WTC11 (cell line): ENCODE results near the gene BRMS1L.

Experiments
- ATF2 ChIP-seq: sonication (generic); formaldehyde crosslinking; IDR thresholded peaks from 2 replicates; pipeline ENCODE4 v1.8.1; 2022; ENCODE audit warnings: low read depth, missing genetic modification reagents, borderline replicate concordance
- CREM ChIP-seq: sonication (generic); formaldehyde crosslinking; IDR thresholded peaks from 2 replicates; pipeline ENCODE4 v1.8.1; 2022; ENCODE audit warnings: mild to moderate bottlenecking, missing genetic modification reagents, moderate library complexity
- E2F5 ChIP-seq: sonication (generic); formaldehyde crosslinking; IDR thresholded peaks from 2 replicates; pipeline ENCODE4 v1.8.1; 2022; ENCODE audit warnings: mild to moderate bottlenecking, moderate library complexity, missing genetic modification reagents
- ELF4 ChIP-seq: sonication (generic); formaldehyde crosslinking; IDR thresholded peaks from 2 replicates; pipeline ENCODE4 v1.8.1; 2022; ENCODE audit warnings: low read depth, mild to moderate bottlenecking, moderate library complexity, missing genetic modification reagents
- FOXP4 ChIP-seq: sonication (generic); formaldehyde crosslinking; IDR thresholded peaks from 2 replicates; pipeline ENCODE4 v1.8.0; 2022; ENCODE audit warnings: mild to moderate bottlenecking, missing genetic modification reagents
- SP1 ChIP-seq: sonication (generic); formaldehyde crosslinking; conservative IDR thresholded peaks from 2 replicates; pipeline ENCODE4 v1.8.1; 2022; ENCODE audit warnings: missing genetic modification reagents
- ZNF121 ChIP-seq: sonication (generic); formaldehyde crosslinking; IDR thresholded peaks from 2 replicates; pipeline ENCODE4 v1.8.0; 2023; ENCODE audit warnings: missing genetic modification reagents
- TF ChIP-seq, protein P1 (sequence below): sonication (generic); formaldehyde crosslinking; IDR thresholded peaks from 2 replicates; pipeline ENCODE4 v1.8.1; 2023; ENCODE audit warnings: mild to moderate bottlenecking, missing genetic modification reagents, moderate library complexity
- TF ChIP-seq, protein P2 (sequence below): fragments of 200-600 bp; IDR thresholded peaks from 2 replicates; pipeline ENCODE4 v1.8.0; 2022; ENCODE audit warnings: antibody characterized with exemption
- TF ChIP-seq, protein P3 (sequence below): sonication (generic); formaldehyde crosslinking; IDR thresholded peaks from 2 replicates; pipeline ENCODE4 v1.8.0; 2022; ENCODE audit warnings: mild to moderate bottlenecking, missing genetic modification reagents

DNA sequence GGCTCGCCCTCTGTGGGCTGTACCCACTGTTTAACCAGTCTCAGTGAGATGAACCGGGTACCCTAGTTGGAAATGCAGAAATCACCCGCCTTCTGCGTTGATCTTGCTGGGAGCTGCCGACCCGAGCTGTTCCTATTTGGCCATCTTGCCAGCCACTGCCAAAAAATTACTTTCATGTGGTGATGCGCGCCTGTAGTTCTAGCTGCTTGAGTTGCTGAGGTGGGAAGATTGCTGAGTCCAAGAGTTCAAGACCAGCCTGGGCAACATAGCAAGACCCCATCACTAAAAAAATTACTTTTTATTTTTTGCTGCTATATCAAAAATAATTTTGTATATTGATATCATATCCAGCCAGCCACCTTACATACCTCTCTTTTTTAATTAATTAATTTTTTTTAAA, 18.4 kb downstream of the BRMS1L start:
- TF ChIP-seq, protein P1, sequence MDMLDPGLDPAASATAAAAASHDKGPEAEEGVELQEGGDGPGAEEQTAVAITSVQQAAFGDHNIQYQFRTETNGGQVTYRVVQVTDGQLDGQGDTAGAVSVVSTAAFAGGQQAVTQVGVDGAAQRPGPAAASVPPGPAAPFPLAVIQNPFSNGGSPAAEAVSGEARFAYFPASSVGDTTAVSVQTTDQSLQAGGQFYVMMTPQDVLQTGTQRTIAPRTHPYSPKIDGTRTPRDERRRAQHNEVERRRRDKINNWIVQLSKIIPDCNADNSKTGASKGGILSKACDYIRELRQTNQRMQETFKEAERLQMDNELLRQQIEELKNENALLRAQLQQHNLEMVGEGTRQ (CRISPR knock-in tag) = no peak
- no peak for TF ChIP-seq CREM
- TF ChIP-seq, protein P2, sequence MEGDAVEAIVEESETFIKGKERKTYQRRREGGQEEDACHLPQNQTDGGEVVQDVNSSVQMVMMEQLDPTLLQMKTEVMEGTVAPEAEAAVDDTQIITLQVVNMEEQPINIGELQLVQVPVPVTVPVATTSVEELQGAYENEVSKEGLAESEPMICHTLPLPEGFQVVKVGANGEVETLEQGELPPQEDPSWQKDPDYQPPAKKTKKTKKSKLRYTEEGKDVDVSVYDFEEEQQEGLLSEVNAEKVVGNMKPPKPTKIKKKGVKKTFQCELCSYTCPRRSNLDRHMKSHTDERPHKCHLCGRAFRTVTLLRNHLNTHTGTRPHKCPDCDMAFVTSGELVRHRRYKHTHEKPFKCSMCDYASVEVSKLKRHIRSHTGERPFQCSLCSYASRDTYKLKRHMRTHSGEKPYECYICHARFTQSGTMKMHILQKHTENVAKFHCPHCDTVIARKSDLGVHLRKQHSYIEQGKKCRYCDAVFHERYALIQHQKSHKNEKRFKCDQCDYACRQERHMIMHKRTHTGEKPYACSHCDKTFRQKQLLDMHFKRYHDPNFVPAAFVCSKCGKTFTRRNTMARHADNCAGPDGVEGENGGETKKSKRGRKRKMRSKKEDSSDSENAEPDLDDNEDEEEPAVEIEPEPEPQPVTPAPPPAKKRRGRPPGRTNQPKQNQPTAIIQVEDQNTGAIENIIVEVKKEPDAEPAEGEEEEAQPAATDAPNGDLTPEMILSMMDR = no peak
- TF ChIP-seq SP1 (CRISPR knock-in tag) = no peak
- no peak for TF ChIP-seq ELF4
- TF ChIP-seq, protein P3, sequence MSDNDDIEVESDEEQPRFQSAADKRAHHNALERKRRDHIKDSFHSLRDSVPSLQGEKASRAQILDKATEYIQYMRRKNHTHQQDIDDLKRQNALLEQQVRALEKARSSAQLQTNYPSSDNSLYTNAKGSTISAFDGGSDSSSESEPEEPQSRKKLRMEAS (CRISPR knock-in tag) = no peak
- 0 out of 2 replicates have a peak, but pooled peaks have one; percentile 38 for TF ChIP-seq ZNF121 (CRISPR knock-in tag)
- TF ChIP-seq FOXP4 (CRISPR knock-in tag) = no peak
- TF ChIP-seq ATF2 (CRISPR knock-in tag) = no peak
- TF ChIP-seq E2F5 (CRISPR knock-in tag) = no peak
